Left colon (tissue), 2 donors: ENCODE measurements around the gene ADH6. TPM values are rescaled to one million over a fixed set of nuclear protein-coding genes. Genes with fewer than 3 reads are reported as not detected.
A peak's percentile ranks its signal among the peaks of the same experiment; 100 is the strongest.
"Not testable (repeated sequence)": the region's sequence is repeated elsewhere in the genome, so short reads cannot be mapped to it uniquely, and the experiment has no call there.

Source experiments
- ATAC-seq: fragments of 200-7000 bp; cut with Tn5 transposase; one replicate; pipeline ENCODE4 v1.9.1; 2020; ENCODE audit warnings: mild to moderate bottlenecking, moderate library complexity
- DNase-seq, 2 donors: peaks; one replicate each; pipeline ENCODE4 v3.0.0-alpha.2; 2020
- intact Hi-C, 2 donors: fragments of 100-400 bp; cut with DNase I in 1 of 2; cut with micrococcal nuclease in 1 of 2; formaldehyde crosslinking; loops; one replicate each; pipeline versions ENCODE4 v1.11.2 to v1.14.0; 2022; cut with DNase I, micrococcal nuclease
- total RNA-seq, 2 donors: library from RNA; stranded (reverse); fragmentation: NEBNext Ultra II Directional; extraction: Animal tissue kit (Norgen Biotek cat#: 25700); gene quantifications; one replicate each; pipeline ENCODE4 v1.2.1, GENCODE V29; 2021
- donor health status: DM: no; HTN: no; CAD: no.
- donor health status: DM: yes; HTN: yes; CAD: no.

Gene ADH6
- total RNA-seq, 2 donors from 2014 or later = 13.8 to 14.3 TPM

DNA sequence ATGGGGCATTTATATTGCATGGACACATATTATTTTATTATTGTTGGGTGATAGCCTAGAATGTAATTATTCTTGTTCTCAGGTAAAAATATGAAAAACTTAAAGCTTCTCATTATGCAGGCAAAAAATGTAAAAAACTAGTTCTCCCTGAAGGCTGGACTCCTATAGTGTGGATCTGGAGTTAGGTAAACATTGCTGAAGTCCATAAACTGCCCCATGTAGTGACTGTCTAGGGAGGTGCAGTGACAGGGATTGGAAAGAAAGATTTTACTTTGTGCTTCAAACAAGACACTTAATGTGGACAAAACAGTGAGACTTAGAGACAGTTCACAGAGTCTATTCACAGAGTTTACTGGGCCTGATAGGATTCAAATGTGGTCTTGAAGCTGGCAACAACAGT is 17.0 kb downstream of the ADH6 start:
- intact Hi-C loops = loop anchor here in 1 of 2 donors (5.0 kb wide), 1 partner anchor 200 kb away; no protein-coding TSS in a partner anchor
- ATAC-seq (peak; percentile 60), DNase-seq (no peak)

DNA sequence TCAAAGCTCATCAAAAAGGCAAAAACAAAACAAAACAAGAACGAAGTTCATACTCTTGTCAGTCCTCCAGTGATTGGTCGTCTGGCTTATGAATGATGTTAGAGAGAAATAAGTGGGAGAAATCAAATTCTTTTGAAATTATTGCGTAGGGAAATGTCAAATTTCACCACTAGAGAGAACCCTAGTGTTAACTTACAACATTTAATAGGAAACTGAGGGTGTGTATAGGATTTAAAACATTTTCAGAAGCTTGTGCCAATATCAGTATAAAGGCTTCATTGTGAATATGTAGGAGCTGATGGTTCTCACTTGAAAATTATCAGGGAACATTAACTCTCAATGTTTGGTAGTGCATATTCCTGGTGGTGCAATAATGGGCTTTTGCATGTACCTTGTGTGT is 17.4 kb downstream of the ADH6 start:
- ATAC-seq = peak; percentile 43
- intact Hi-C loops = loop anchor here in 1 of 2 donors (5.0 kb wide), 1 partner anchor 201 kb away; no protein-coding TSS in a partner anchor
- DNase-seq = no peak

DNA sequence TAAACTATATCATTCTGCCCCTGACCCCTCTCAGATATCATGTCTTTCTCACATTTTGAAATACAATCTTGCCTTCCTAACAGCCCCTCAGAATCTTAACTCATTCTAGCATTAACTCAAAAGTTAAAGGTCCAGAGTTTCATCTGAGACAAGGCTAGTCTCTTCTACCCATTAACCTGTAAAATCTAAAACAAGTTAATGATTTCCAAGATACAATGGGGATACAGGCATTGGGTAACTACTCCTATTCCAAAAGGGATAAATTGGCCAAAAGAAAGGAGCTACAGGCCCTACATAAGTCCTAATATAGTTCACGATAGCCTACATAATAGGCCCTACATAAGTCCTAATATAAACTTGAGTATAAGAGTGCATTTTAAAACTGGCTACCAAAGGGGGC is 18.9 kb downstream of the ADH6 start:
- DNase-seq (no peak), ATAC-seq (no peak)
- intact Hi-C loops = loop anchor here in 1 of 2 donors (5.0 kb wide), 1 partner anchor 202 kb away; no protein-coding TSS in a partner anchor

DNA sequence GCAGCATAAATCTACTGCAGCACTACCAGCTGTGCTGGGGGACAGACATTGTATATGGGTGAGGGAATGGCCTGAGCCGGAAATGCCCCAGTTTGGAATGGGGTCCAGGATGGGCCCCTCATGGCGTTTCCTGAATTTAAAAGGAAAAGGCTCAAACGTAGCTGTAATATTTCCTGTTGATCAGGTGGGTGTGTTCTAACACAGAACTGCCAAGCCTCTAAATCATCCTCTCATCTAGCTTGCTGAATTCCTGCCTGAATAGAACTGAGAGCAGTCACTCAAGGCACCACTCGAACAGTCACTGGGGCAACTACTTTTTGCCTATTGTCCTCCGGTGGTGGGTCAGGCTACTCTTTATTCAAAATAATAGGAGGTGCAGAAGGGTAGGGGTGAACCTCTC is 28.7 kb downstream of the ADH6 start:
- DNase-seq = no peak
- no peak for ATAC-seq
- intact Hi-C loops = no loop called here

DNA sequence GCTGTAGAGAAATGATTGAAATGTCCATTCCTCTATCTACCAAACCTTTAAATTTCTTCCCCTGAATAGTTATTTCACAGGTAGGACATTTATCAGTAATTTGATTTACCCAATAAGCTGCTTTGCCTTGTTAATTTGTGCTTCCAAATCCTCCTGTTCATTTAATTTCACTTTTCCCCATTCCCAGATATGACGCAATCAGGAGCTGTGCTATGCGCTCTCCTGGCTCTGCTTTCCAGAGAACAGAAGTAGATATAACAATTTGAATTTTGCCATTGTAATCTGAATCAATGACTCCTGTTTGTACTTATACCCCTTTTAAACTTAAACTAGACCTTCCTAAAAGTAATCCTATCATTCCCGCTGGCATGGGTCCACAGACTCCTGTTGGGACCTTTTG is 29.1 kb downstream of the ADH6 start:
- DNase-seq, intact Hi-C loops, ATAC-seq: not testable (repeated sequence)

DNA sequence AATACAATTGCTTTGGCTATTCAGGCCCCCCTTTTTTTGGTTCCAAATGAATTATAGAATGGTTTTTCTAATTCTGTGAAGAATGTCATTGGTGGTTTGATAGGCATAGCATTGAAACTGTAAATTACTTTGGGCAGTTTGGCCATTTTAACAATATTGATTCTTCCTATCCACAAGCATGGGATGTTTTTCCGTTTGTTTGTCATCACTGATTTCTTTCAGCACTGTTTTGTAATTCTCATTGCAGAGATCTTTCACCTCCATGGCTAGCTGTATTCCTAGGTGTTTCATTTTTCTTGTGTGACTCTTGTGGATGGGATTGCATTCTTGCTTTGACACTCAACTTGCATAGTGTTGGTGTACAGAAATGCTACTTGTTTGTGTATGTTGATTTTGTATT is 33.0 kb downstream of the ADH6 start:
- intact Hi-C loops = no loop called here
- ATAC-seq (no peak), DNase-seq (no peak)

DNA sequence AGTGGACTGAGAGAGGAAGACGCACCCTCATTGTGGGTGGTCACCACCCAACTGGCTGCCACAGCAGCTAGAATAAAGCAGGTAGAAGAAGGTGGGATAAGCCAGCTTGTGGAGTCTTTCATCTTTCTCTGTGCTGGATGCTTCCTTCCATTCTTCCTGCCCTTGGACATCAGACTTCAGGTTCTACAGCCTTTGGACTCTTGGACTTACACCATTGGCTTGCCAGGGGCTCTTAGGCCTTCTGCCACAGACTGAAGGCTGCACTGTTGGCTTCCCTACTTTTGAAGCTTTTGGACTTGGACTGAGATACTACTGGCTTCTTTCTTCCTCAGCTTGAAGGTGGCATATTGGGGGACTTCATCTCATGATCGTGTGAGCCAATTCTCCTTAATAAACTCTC is 33.5 kb downstream of the ADH6 start:
- intact Hi-C loops = no loop called here
- ATAC-seq (no peak), DNase-seq (no peak)

DNA sequence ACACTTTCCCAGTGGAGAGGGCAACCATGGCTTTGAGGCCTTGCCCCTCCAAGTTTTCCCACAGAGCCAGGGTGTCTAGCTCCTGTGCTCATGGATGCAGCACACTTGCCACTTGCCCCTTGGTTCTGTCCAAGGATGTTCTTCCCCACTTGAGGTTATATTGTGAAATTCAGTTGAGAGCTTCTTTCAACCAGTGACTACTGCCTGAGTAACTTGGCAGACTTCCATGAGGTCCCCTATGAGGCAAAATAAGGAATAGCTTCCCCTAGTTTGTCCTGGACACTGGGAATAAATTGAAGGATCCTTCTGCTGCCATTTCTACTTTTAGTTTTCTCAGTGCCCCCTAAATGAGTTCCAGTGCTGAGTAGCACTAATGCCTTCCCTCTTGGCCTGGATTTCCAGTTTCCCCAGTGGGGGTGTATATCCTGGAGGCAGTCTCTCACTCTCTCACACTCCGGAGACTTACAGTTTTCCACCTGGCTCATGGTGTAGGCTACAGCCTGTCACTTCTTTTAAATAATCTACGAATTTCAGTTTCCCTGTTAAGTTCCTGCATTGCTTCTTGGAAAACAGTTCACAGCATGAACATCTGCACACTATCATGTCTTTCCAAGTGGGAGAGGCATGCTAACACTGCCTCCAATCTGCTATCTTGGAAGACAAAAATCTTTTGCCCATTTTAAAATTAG is 38.5 kb downstream of the ADH6 start:
- DNase-seq (no peak), ATAC-seq (no peak)
- intact Hi-C loops = no loop called here

DNA sequence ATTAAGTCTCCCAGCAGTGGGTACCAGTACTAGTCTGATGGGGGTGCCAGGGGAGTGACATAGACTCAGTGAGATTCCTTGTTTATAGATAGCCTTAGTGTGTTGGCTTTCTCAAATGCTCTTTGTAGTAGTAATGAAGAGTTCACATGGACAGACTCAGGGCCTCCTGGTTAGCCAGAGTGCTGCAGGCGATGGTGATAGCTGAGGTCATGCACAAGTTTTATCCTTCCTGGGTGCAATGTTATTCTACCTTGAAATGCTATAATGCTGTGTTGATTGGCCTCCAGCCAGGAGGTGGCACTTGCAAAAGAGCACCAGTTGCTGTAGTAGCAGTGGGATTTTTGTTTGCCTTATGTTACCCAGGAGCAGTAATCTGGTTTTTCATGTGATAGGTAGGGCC is 39.4 kb downstream of the ADH6 start:
- ATAC-seq (peak; percentile 82), DNase-seq (peak; percentile 29 to 60)
- intact Hi-C loops = no loop called here

DNA sequence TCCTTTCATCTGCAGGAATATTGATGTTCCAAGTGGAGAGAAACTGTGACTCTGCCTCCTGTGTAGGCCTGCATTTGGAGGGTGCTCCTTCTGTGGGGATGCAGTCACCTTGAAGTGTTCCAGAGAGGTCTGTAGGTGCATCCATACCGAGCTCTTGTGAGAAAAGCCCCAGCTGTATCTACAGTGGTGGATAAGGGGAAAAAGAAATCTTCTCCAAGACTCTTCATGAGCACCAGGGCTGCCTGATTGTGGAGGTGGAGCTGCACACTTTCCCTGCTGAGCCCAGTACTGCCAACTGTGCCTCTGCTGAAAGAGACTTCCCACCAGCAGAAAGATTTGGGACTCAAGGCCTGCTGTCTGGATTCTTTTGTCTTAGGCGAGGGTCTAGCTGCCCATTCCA is 39.9 kb downstream of the ADH6 start:
- DNase-seq (no peak), ATAC-seq (no peak)
- intact Hi-C loops = no loop called here

DNA sequence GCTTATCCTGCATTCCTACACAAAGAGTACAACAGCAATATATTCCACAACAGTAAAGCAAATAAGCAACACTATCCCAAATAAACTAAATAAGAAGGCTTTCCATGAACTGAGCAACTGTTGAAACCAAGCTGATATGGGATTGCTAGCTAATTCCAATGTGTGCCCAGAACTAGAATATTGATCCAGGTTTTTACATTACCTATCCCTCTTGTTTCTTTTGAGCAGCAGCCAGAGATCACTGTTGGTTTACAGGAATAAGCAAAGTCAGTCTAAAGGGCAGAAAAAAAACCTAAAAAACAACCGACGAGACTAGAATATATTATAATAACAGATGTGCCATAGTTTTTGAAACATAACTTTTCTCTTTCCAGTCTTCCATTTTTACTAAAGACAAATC is 52.5 kb downstream of the ADH6 start:
- intact Hi-C loops = no loop called here
- no peak for ATAC-seq
- no peak for DNase-seq

DNA sequence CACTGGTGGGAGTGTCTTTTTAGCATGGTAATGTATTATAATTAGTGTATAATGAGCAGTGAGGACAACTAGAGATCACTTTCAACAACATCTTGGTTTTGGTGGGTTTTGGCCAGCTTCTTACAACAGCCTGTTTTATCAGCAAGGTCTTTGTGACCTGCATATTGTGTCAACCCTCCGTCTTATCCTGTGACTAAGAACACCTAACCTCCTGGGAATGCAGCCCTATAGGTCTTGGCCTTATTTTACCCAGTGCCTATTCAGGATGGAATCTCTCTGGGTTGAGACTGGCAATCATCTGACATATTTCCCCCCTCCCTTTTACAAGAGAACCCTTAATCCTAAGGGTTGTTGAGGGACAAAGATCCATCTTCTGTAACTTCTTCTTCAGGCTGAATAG is 53.1 kb downstream of the ADH6 start:
- intact Hi-C loops = no loop called here
- DNase-seq (no peak), ATAC-seq (no peak)

DNA sequence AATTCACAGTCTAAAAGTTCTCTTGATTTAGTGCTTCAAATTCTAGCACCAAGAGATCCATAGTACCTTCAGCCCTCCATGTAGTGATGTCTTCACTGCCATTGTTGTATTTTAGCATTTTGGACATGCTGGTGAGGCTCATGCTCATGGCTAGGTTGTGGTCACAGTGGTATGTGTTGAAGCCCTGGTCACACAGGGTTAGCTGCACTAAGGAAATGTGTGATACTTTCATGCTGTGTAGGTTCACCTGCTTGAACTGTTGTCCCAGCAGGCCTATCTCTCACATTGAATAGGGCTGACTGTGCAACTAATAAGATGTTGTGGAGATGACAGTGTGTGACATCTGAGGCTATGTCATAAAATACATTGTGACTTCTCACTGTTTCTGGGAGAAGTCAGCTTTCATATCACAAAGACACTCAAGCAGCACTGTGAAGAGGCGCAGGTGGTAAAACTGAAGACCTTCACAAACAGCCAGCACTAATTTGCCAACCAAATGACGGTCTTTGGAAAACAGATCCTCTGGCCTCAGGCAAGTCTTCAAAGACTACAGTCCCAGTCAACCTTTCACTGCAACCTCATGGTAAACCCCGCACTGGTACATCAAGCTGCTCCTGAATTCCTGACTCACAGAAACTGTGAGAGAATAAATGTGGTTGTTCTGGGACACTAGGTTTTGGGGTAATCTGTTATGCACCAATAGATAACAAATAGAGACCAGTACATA is 57.5 kb downstream of the ADH6 start:
- DNase-seq = no peak

DNA sequence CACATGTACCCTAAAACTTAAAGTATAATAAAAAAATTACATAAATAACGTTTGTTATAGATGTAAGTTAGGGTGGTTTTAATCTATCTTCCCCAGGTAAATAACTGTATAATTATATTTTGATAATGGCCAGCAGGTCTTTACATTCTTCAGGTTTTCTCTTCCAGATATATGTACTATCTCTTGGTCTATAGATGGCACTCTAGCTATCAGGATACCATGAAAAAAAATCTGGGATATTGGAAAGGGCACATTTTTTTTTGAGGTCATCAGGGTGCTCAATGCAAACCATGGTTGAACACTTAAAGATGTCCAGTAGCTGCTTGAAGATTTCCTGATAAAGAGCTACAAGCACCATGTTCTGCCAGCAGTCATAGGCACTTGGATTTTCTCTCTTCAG is 59.3 kb downstream of the ADH6 start:
- intact Hi-C loops = no loop called here
- DNase-seq = no peak
- peak; percentile 28 for ATAC-seq

More for the DNA sequence above, 57.5 kb downstream of the ADH6 start:
- ATAC-seq = no peak
- intact Hi-C loops = no loop called here

DNA sequence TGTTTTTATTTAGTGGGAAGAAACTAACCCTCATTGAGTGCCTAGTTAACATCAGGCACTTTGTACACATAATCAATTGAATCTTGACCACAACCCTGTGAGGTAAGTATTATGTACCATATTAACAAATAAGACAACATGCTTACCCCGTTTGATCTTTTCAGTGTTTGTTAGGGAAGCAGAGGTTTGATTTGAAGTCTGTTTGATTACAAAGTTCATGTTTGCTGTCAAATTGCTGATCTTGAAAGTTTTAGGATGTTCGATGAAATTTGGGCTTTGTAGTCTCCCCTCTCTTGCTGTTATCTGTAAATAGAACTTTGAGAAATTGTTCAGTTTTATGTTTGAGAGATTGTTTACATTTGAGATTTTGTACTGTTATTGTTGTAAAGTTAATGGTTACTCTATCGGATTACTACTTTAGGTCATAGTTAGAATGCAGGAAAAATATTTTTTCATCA is 61.5 kb downstream of the ADH6 start:
- intact Hi-C loops = no loop called here
- DNase-seq = no peak
- peak; percentile 74 for ATAC-seq

DNA sequence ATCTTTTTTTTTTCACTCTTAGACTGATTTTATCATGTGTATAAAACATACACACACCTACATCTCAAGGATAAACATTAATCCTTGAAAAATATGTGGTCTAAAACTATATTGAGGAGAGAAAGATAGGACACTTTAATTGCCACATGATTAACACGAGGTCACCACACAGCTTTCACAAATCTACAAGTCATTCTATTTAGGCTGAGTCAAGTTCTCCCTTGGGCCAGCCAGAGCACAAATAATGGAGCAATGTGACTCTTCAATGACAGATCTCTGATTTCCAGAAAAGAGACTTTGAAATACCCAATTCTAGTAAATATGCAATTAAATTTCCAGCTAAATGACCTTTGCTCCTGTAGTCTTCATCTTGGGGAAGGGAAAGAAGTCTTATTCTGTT is 62.1 kb downstream of the ADH6 start:
- DNase-seq (no peak), ATAC-seq (peak; percentile 43)
- intact Hi-C loops = no loop called here

DNA sequence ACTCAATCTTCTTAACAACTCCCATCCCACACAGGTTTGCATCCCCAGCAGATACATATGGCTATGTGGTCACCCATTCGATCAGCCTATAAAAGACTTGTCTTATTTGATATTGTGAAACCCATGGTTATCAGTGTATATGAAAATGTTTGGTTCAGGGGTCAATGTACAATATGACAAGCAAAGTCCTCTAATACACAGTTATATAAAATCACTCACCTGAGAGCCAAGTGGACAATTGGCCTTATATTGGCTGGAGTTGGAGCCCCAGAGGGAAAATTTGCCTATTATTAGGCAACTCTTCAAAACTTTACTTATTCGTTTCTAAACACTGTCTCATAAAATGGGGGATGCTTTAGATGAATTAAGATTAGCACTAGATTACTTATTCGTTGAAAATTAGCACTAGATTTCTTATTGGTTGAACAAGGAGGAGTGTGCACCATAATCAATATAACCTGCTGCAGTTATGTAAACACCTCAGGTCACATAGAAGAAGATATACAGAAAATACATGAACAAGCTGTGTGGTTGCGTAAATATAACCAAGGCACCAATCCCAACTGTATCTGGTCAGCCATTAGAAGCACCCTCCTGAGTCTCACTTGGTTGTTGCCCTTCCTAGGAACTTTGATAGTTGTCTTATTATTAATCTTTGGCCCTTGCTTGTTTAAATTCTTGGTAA is 64.2 kb downstream of the ADH6 start:
- DNase-seq = no peak
- intact Hi-C loops = no loop called here
- ATAC-seq = no peak
